ENCODE data around the gene TDO2.
"Not testable (repeated sequence)": the region's sequence is repeated elsewhere in the genome, so short reads cannot be mapped to it uniquely, and the experiment has no call there.

The TDO2 gene

DNA sequence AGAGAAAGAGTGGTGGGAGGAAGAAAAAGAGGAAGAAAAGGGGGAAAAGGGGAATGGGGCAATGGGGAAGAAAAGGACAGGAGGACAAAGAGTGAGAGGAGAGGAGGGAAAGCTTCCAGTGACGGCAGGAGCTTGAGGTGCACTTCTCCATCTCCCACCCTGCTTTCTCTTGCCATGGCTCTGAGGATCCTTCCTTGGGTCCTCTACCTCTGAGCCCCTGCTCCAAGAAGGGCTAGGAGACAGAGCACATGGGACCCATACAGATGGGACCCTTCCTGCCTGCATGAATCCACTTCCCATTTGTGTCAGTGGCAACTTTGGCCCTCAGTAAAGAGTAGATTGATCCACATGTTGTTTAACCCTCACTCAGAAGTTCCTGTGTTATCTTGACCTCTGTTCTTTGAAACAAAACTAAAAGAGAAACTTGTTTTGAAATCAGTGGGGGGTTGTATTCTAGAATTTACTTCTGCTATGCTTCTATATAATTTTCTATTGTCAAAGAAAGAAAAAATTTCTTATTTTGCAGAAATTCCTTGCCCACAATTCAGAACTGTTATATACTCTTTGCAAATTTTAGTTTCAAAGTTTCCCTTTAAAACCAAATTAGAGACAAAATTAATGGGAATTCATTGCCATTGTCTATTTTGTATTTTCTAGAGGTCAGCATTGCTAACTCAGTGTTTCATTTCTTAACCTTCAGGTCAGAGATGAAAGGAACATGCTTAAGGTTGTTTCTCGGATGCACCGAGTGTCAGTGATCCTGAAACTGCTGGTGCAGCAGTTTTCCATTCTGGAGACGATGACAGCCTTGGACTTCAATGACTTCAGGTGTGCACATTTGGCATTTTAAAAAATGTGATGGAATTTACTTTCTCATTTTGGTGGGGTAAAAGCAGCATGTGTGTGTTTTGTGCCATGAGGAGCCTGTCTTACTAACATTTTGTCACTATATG is 5.0 kb downstream of the TDO2 start:
- no peak for DNase-seq (ENCODE audit: low read depth)

DNA sequence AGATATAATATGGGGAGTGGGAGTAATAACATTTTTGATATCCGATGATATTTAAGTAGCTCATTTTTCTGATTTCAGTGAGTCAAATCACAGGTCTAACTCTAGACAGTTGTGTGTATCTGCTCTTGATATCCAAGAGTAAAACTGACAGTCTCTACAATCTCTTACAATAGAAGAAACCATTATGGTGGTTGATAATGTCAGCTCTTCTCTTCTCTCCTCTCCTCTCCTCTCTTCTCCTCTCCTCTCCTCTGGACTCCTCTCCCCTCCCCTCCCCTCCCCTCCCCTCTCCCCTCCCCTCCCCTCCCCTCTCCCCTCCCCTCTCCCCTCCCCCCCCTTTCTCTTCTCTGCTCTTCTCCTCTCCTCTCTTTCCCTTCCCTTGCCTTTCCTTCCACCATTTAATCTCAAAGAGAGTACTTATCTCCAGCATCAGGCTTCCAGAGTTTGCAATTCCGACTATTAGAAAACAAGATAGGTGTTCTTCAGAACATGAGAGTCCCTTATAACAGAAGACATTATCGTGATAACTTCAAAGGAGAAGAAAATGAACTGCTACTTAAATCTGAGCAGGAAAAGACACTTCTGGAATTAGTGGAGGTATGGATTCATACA is 6.2 kb downstream of the TDO2 start:
- no peak for DNase-seq (ENCODE audit: low read depth)

DNA sequence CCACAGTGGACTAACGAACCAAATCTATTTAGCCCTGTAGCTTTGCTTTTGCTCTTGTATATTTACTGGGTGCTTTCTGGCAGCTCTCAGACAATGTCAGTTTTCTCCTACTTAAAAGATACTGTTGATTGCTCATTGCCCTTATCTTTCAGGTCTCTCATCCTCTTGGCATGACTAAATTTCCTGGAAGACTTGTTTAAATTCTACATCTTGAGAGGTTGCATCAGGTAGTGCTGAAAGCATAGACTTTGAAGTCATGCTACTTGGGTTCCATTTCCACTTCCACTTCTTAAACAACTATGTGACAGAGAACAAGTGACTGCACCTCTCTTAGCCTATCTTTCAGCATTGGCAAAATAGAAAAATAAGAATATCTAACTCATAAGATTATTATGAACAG is 8.4 kb downstream of the TDO2 start:
- DNase-seq (ENCODE audit: low read depth), result no peak

DNA sequence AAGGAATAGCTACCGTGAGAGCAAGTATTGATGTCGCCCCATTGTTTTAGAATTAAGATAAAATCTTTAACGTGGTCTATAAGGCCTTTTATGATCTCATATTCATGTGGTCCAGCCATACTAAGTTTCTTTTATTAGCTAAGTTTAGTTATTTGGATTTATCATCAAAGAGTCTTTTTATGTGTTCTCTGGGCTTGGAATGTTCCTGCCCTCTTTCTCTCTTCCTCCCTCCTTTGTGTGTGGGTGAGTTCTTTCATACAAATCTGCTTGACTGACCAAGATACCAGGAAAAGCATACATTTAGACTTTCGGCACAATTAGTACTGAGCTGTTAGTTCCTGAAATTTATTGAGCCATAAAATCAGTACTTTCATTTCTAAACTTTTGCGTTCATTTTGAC is 11.3 kb downstream of the TDO2 start:
- DNase-seq (ENCODE audit: low read depth), result no peak

DNA sequence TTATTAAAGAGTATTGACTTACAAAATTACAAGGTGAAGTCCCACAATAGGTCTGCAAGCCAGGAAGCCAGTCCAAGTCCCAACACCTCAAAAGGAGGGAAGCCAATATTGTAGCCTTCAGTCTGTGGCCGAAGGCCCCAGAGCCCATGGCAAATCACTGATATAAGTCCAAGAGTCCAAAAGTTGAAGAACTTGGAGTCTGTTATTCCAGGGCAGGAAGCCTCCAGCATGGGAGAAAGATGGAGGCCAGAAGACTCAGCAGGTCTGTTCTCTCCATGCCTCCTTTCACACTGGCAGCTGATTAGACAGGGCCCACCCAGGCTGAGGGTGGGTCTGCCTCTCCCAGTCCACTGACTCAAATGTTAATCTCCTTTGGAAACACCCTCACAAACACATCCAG is 18.1 kb downstream of the TDO2 start:
- no peak for DNase-seq (ENCODE audit: low read depth)

DNA sequence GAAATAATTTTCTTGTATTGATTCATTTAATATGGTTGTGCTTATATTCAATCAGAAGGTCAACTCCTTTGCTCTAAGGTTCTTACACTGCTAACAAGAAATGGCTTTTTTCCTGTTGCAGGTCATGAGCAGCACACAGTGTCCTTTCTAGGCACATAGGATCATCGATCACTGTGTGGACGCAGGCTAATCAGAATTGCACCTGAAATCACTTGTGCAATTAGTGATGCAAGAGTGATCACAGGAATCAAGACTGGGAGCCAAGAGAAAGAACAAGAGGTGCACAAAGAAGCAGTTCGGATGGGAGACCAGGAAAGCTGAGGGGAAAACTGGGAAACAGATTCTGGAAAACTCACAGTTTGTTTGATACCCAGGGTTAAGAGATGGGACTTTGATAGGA is 21.1 kb downstream of the TDO2 start:
- no peak for DNase-seq (ENCODE audit: low read depth)

DNA sequence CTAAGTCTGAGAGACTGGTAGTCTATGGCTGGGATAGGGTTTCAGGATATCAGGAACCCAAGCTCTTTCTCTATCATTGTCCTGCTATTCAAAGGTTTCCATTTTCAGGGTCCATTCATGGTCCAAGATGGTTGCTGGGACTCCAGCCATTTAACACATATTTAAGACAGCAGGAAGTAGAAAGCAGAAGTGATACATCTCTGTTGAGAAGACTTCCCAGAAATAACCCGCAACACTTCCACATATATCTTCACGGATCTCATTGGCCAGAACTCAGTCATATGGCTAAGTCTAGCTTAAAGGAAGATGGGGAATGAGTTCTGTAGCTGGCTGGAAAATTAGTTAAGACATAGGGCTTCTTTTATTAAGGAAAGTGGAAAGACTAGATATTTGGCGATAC is 26.3 kb downstream of the TDO2 start:
- DNase-seq (ENCODE audit: low read depth), result no peak

DNA sequence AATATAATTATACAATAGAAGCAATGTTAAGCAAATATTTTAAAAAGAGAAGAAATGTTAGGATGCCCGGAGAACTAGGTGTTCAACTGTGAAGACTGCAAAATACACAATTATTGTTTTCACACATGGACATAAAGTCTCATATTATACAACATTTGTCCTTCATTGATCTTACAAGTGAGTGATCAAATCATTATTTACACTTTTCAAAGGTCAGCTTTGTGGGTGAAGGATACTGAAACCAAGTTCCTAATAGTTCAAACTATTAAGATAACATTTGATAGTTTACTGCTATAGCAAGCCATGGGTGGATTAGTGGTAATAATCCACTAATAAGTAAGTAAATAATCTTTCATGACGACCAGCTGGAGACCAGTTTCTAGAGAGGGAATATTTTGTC is 26.8 kb downstream of the TDO2 start:
- DNase-seq (ENCODE audit: low read depth), result no peak

DNA sequence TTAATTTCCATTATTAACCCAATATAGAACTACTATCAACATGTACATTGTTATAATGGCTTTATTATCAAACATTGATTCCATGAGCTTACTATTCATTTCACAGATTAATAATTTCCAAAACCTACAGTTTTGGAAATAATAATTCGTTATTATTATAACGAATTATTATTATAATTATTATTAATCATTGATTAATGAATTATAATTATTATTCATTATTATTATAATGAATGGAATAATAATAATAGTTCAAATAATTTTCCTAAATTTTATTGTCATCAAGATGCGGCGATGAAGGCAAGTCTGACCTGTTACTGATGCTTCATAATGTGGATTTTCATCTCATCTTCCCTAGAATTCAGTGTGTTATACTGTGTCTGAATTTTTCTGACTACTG is 28.1 kb downstream of the TDO2 start:
- no peak for DNase-seq (ENCODE audit: low read depth)

DNA sequence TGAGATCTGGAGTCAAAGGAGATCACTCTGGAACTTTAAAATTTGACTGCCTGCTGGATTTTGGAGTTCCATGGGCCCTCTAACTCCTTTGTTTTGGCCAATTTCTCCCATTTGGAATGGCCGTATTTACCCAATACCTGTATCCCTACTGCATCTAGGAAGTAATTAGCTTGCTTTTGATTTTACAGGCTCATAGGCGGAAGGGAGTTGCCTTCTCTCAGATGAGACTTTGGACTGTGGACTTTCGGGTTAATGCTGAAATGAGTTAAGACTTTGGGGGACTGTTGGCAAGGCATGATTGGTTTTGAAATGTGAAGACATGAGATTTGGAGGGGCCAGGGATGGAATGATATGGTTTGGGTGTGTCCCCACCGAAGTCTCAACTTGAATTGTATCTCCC is 31.1 kb downstream of the TDO2 start:
- not testable (repeated sequence) for DNase-seq (ENCODE audit: low read depth)

DNA sequence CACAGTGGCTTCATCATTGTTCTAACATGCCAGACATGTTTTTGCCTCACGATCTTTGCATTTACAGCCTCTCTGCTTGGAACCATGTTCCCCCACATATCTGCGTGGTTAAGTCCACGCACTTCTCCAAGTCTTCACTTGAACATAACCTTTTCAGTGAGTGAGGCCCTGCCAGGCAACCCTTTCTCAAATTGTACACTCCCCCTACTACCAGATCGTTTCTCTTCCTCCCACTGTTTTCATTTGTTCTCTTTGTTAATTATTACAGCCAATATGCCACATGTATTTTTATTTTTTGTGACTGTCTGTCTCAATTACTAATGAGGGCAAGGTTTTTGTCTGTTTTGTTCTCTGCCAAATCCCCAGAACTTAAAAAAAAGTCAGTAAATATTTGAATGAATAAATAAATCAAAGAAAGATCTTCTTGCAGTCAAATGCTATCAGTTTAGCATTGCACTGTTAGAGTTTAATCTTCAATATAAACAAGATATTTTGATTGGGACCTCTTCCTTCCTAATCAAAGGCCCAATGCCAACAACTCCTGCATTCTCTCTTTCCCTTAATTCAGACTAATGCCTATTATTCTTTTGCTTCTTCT is 32.0 kb downstream of the TDO2 start:
- no peak for DNase-seq (ENCODE audit: low read depth)

DNA sequence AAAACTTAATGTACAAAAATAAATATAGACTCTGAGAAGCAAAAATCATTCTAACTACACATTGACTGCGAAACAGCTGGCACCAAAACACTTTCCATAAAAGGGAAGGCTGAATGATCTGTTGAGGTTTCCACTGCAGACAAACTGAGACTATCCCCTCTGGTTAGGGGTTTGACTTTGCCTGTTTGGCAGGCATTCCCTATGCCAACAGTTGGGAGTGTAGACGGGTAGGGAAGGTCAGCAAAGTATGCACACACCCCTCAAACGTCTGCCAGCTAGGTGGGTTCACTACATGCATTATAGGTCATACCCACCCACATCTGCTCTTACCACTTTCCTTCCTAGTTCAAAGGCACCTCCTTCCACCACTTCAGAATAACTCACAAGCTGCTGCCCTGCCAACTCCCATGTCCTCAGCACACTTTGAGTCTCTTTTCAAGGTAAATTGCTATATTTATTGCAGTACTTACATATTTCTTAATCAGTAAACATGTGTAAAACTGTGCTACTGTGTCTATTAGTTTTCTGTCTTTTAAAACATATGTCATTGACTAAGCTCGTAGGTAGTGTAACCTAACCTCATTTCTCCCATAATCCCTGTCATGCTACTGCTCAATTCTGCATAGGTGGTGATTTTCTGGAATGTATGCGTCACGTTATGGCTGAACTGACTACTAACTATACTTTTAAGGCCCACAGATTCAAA is 37.7 kb downstream of the TDO2 start:
- DNase-seq (ENCODE audit: low read depth), result no peak

DNA sequence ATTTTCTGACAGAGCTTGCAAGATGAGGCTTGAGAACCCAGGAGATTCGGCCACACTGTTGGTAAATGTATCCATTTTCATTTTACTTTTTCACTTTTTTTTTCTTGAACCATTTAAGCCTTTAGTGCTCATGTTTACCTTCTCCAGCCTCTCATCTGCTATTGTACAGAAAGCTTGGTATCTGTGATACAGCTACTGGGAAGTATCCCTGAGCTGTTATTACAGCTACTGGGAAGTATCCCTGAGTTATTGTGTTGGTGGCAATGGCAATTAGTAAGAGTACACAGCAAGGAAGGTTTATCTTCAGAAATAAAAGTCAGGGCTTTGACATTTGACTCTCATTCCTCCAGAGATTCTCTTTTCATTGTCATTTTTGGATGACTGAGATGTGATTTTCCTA is 38.3 kb downstream of the TDO2 start:
- no peak for DNase-seq (ENCODE audit: low read depth)

DNA sequence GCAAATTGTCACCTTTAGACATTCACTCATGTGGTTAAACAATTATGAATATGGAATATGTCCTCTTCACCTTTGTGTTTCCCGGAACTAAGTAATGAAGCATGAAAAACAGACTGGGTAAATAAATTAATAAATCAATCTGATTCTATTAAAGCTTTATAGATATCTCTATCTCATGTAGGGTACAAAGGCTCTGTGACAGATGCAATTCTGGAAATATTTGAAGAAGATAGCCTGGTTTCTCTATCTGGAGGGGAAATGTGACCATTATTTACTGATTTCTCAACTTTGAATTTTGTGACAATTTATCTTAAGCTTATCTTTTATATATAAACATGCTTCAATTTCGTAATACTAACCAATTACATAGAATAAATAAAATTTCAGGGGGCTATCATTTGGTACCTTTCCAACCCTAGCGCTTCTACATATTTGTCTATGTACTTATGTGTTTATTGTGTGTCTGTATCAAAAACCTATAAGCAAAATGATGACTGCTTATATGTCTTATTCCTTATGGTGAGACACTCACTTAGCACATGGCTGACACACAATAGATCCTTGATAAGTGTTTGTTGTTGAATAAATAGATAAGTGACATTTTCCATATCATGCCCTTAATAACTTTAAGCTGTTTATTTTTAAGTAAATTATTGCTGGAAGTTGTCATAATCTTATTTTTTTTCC is 40.3 kb downstream of the TDO2 start:
- no peak for DNase-seq (ENCODE audit: low read depth)

DNA sequence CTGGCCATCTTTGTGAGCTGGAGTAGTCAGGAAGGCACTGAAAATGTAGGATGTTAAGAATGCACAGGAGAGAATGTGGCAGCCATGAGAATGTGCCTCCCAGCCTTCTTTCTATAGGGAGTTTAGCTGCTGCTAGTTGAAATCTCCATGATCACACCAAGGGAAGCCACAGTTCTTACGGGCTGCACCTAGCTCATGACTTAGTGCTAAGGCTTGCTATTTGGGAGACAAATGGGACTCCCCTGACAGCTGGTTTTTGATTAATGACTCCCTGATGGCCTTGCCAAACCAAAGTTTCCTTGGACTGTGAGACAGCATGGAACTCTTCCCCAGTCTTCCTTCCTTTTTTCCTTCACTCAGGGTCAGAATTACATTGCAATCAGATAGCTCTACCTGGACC is 41.0 kb downstream of the TDO2 start:
- DNase-seq (ENCODE audit: low read depth), result no peak

DNA sequence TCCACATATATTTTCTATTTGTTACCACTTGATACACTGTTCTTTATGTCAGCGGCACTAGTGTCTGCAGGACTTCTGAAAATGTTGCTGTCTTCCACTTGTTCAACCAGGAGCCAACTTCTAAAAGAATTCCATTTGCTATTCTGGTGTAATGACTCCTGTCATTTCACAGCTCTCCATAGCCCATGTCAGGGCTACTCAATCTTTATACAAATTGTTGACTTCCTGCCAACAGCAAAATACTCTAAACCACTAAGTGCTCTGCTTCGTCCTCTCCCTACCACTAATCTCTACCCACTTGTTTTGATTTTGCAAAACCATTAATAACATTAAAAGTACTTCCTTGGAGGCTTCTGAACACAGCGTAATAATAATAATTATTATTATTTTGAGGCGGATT is 43.0 kb downstream of the TDO2 start:
- DNase-seq (ENCODE audit: low read depth), result no peak

DNA sequence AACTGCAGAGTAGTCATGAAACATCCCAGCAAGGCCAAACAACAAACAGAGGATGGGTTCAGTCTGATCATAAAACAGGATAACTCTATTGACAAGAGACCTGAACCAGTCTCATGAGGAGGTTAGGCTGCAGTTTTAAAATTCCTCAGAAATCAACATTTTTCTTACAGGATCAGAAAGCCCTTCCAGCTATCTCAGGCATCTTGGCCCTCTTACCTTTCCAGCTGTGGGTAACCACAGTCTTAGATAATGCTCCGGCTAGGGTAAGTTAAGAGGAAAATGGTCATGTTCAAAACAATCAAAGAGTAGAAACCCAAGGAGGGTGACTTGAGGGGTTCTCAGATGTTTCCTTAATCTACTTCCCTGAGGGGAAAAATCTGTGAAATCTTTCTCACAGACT is 45.0 kb downstream of the TDO2 start:
- DNase-seq (ENCODE audit: low read depth), result no peak

DNA sequence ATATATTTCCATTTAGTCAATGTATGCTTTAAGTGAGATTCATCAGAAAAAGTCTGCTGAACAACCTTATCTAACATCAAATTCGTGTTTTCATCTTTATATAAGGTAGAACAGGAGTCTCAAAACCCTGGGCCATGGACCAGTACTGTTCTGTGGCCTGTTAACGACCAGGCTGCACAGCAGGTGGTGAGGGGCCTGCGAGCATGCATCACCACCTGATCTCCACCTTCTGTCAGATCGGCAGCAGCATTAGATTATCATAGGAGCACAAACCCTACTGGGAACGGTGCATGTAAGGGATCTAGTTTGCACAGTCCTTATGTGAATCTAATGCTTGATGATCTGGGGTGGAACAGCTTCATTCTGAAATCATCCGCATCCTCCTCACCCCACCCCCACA is 47.0 kb downstream of the TDO2 start:
- no peak for DNase-seq (ENCODE audit: low read depth)

DNA sequence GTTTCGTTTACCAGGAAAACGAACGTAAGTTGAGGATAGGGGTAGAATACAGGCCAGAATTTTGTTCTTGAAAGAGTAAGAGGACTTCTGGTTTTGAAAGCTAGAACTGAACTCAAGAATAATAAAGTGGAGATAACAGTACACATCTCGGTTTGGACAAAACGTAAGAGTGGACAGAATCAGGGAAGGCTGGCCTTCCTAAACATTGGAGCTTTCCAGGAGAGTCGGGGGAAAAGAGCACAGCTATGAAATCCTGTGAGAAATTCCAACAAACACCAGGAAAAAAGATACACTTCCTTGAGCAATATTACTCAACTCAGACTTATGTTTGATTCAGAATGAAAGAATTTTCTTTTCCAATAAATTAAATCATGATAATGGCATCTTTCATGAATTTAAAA is 49.0 kb downstream of the TDO2 start:
- no peak for DNase-seq (ENCODE audit: low read depth)

DNA sequence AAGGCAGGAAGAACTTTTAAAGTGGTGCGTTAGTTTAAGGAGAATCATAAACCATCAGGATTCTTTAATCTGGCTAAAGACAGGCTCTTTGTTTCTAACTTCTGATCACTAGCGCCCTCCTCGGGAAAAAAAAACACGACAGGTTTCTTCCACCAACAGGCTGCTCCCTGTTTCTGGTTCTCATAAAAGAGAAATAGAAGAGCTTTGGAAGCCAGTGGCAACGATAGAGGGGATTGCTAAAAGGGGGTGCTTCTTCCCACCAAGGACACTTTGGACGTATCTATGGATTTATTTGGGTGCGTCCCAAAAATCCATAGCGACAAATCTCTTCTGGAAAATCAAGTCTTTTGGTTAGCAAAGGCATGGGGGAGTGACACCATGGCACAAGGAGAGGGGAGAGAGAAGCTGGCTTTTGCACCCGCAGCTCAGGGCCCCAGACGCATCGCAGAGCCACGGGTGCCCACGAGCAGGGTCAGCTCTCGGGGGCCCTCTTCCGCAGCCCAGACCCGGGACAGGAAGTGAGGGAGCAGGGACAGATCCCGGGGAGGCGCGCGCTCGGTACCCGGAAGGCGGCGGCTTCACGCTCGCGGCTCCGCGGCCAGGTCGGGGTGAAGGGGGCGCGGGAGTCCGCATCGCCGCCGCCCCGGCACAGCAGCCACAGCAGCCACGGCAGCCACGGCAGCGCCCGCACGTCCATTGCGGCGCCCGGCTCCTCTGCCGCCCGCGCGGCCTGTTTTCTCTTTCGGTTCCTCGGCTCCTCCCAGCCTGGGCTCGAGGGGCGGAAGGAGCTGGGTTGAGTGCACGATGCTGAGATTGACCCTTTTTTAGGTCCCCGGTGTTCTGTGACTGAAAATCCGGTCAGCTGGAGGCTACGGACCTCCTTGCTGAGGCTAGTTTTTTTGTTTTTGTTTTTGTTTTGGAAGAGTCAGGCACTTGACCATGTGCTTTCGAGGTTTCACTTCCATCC is 49.9 kb downstream of the TDO2 start, which contains the start of gene CTSO:
CTSO (minus strand) TSS at position 716 of the 967 bp plus-strand sequence; CDS start at position 697, 19 bp downstream.
- DNase-seq (ENCODE audit: low read depth), result peak; percentile 61

Measured in HS-27A (cell line).